HepG2 (cell line): ENCODE data around the gene AKNA. TPM values are rescaled to one million over a fixed set of nuclear protein-coding genes. Genes with fewer than 3 reads are reported as not detected.

ENCODE experiments used
- ATAC-seq: fragments of 200-7000 bp; cut with Tn5 transposase; 3 replicates; pipeline ENCODE4 v1.9.1; 2020; ENCODE audit warnings: mild to moderate bottlenecking, moderate library complexity
- BruUV-seq: library from RNA; stranded (reverse); fragments of 400-500 nt; replicated peaks from 2 replicates; lab custom pipeline; 2021; lab: Mats Ljungman, UMichigan
- CTCF ChIA-PET: fragments of 300-600 bp; formaldehyde crosslinking; extraction: SDS; loops from one replicate; lab custom pipeline; 2021; ENCODE audit warnings: low total read pairs, inconsistent platforms, low intra/inter-chr PET ratio; lab: Yijun Ruan, JAX
- POLR2A ChIA-PET: fragments of 350-600 bp; sonication (Branson Sonifier 250); formaldehyde crosslinking; loops from one replicate; lab custom pipeline; 2020; ENCODE audit warnings: antibody characterized with exemption, inconsistent platforms; lab: Yijun Ruan, JAX
- DNase-seq: peaks from one replicate; pipeline ENCODE4 v3.0.0-alpha.2; 2015; ENCODE audit warnings: low spot score
- FAIRE-seq: peaks from 3 replicates; lab custom pipeline; 2011; peaks lifted over from hg19 to GRCh38; lab: Jason Lieb, UNC
- H2AFZ ChIP-seq: one replicate; pipeline ENCODE4 v1.6.1; 2011; ENCODE audit warnings: low read length, inconsistent platforms
- H3K27ac ChIP-seq: fragments of 300-600 bp; 3 replicates; pipeline ENCODE4 v1.8.0; 2011; ENCODE audit warnings: mixed run types, mild to moderate bottlenecking, mixed read lengths, low read length, inconsistent platforms; ENCODE audit not compliant: insufficient read depth; ENCODE audit errors: extremely low read length
- H3K27me3 ChIP-seq, 2 experiments: fragments of 200-600 bp in 1 of 2; 2 replicates in 1 of 2; 3 replicates in 1 of 2; pipeline versions ENCODE4 v1.6.0 to v1.8.0; 2011; ENCODE audit warnings: low read length in 2 of 2, mild to moderate bottlenecking in 2 of 2, moderate library complexity in 2 of 2, inconsistent platforms in 1 of 2; ENCODE audit not compliant: insufficient read depth in 2 of 2, control insufficient read depth in 1 of 2
- H3K36me3 ChIP-seq, 2 experiments: fragments of 200-600 bp in 1 of 2; replicated peaks in 1 of 2; 2 replicates in 1 of 2; 3 replicates in 1 of 2; pipeline versions ENCODE4 v1.5.1 to v1.8.0; 2011; ENCODE audit warnings: low read length in 2 of 2, inconsistent platforms in 1 of 2; ENCODE audit not compliant: insufficient read depth in 2 of 2, control insufficient read depth in 1 of 2
- H3K4me1 ChIP-seq: 2 replicates; pipeline ENCODE4 v1.5.1; 2012; ENCODE audit warnings: low read length, inconsistent platforms; ENCODE audit not compliant: insufficient read depth
- H3K4me2 ChIP-seq: 2 replicates; pipeline ENCODE4 v1.6.0; 2011; ENCODE audit warnings: low read depth, low read length, inconsistent platforms
- H3K4me3 ChIP-seq, 3 experiments: fragments of 200-600 bp in 1 of 3; sonication (generic), shearing (Covaris generic) in 1 of 3; replicated peaks in 1 of 3; 2 replicates each; pipeline ENCODE4 v1.5.1; 2011 to 2016; ENCODE audit warnings: low read length in 3 of 3, inconsistent platforms in 2 of 3, low read depth in 2 of 3, mild to moderate bottlenecking in 2 of 3, control low read depth in 1 of 3, mixed read lengths in 1 of 3; ENCODE audit not compliant: insufficient read depth in 1 of 3
- H3K79me2 ChIP-seq: one replicate; pipeline ENCODE4 v1.6.1; 2011; ENCODE audit warnings: low read length, inconsistent platforms; ENCODE audit not compliant: insufficient read depth
- H3K9ac ChIP-seq: 2 replicates; pipeline ENCODE4 v1.6.0; 2011; ENCODE audit warnings: mild to moderate bottlenecking, low read depth, low read length, inconsistent platforms; ENCODE audit not compliant: insufficient read depth
- H3K9me3 ChIP-seq: 2 replicates; pipeline ENCODE4 v1.5.1; 2012; ENCODE audit warnings: mild to moderate bottlenecking, low read length
- H4K20me1 ChIP-seq: 2 replicates; pipeline ENCODE4 v1.6.0; 2011; ENCODE audit warnings: inconsistent platforms, mild to moderate bottlenecking, low read length, moderate library complexity; ENCODE audit not compliant: insufficient read depth
- ATF7-NPFF ChIP-seq: sonication (generic); formaldehyde crosslinking; IDR thresholded peaks from 2 replicates; pipeline ENCODE4 v1.8.1; 2023; ENCODE audit warnings: mild to moderate bottlenecking, low read depth, missing genetic modification reagents, moderate library complexity
- CREB1 ChIP-seq, 2 experiments: fragments of 450-650 bp in 1 of 2; IDR thresholded peaks; 2 replicates each; pipeline ENCODE4 v1.6.1; 2016 to 2017; ENCODE audit warnings: control low read depth in 1 of 2, mild to moderate bottlenecking in 1 of 2, missing compliant biosample characterization in 1 of 2, missing genetic modification characterization in 1 of 2
- FOXK2 ChIP-seq: fragments of 450-650 bp; IDR thresholded peaks from 2 replicates; pipeline ENCODE4 v1.6.1; 2016
- MAFG ChIP-seq: sonication (generic); formaldehyde crosslinking; IDR thresholded peaks from 2 replicates; pipeline ENCODE4 v1.5.1; 2020; ENCODE audit warnings: mild to moderate bottlenecking, missing genetic modification reagents
- RXRA ChIP-seq: sonication (generic); formaldehyde crosslinking; IDR thresholded peaks from 2 replicates; pipeline ENCODE4 v1.5.1; 2020; ENCODE audit warnings: missing genetic modification reagents
- SRSF1 ChIP-seq: fragments of 200-400 bp; formaldehyde crosslinking; optimal IDR thresholded peaks from 2 replicates; pipeline ENCODE3; 2017; ENCODE audit warnings: mild to moderate bottlenecking, low read depth, low read length, moderate library complexity
- ZNF205 ChIP-seq: IDR thresholded peaks from 2 replicates; pipeline ENCODE4 v1.6.1; 2018; ENCODE audit warnings: missing biosample characterization, missing genetic modification reagents
- ZNF282 ChIP-seq: fragments of 450-650 bp; IDR thresholded peaks from 2 replicates; pipeline ENCODE4 v1.6.1; 2018; ENCODE audit not compliant: partially characterized antibody
- ZNF337 ChIP-seq: sonication (generic); formaldehyde crosslinking; IDR thresholded peaks from 2 replicates; pipeline ENCODE4 v1.5.1; 2020; ENCODE audit warnings: missing genetic modification reagents, low read depth, mild to moderate bottlenecking, borderline replicate concordance
- ZNF564 ChIP-seq: sonication (generic); formaldehyde crosslinking; IDR thresholded peaks from 2 replicates; pipeline ENCODE4 v1.8.1; 2023; ENCODE audit warnings: mild to moderate bottlenecking, missing genetic modification reagents
- WGBS: methylation state at CpG from one replicate; pipeline ENCODE4 v1.1.6; 2017; ENCODE audit warnings: low lambda C conversion rate; 5-methylcytosine and 5-hydroxymethylcytosine counted together
- in situ Hi-C: cut with HindIII; loops from 2 replicates; pipeline ENCODE4 v1.10.0; 2017; ENCODE audit warnings: low pct_unique_long_range_greater_than_20kb; ENCODE audit not compliant: extremely low pct_ligation_motif_present
- intact Hi-C: fragments of 100-400 bp; cut with micrococcal nuclease; formaldehyde crosslinking; loops from one replicate; pipeline ENCODE4 v1.10.0; 2022; ENCODE audit not compliant: unreplicated experiment
- polyA plus RNA-seq, 8 experiments: library from polyadenylated mRNA; depleted of rRNA in 3 of 8; stranded (reverse) in 7 of 8; unstranded in 1 of 8; fragments of >200 nt; fragmentation: Illumina TruSeq in 4 of 8; extraction: Trizol in 4 of 8; gene quantifications; 2 replicates each; pipeline versions ENCODE4 v1.2.1 to v1.2.3, GENCODE V29; 2011 to 2016; ENCODE audit warnings: low read depth in 4 of 8, missing spikeins in 1 of 8, mixed read lengths in 1 of 8; ENCODE audit not compliant: insufficient read depth in 1 of 8
- total RNA-seq, 5 experiments: library from RNA; depleted of rRNA; stranded (reverse); fragments of >200 nt; fragmentation: Illumina TruSeq; extraction: Trizol; gene quantifications; 2 replicates each; pipeline ENCODE4 v1.2.3, GENCODE V29; 2016; ENCODE audit warnings: low read depth in 1 of 5
- TF ChIP-seq, protein P1 (sequence below): sonication (generic); formaldehyde crosslinking; IDR thresholded peaks from 2 replicates; pipeline ENCODE4 v1.4.0; 2020; ENCODE audit warnings: missing genetic modification reagents
- TF ChIP-seq, protein P2 (sequence below): sonication (generic); formaldehyde crosslinking; IDR thresholded peaks from 2 replicates; pipeline ENCODE4 v1.4.0; 2020; ENCODE audit warnings: mild to moderate bottlenecking, missing genetic modification reagents
- TF ChIP-seq, protein P3 (sequence below): sonication (generic); formaldehyde crosslinking; IDR thresholded peaks from 2 replicates; pipeline ENCODE4 v1.4.0; 2020; ENCODE audit warnings: missing genetic modification reagents, mild to moderate bottlenecking, borderline replicate concordance

Gene AKNA
- total and polyA plus RNA-seq, 2 of the 13 experiments (the other 11 are each of a cell fraction or from before 2014, with no cell fraction given) = 3.0 to 3.1 TPM

DNA sequence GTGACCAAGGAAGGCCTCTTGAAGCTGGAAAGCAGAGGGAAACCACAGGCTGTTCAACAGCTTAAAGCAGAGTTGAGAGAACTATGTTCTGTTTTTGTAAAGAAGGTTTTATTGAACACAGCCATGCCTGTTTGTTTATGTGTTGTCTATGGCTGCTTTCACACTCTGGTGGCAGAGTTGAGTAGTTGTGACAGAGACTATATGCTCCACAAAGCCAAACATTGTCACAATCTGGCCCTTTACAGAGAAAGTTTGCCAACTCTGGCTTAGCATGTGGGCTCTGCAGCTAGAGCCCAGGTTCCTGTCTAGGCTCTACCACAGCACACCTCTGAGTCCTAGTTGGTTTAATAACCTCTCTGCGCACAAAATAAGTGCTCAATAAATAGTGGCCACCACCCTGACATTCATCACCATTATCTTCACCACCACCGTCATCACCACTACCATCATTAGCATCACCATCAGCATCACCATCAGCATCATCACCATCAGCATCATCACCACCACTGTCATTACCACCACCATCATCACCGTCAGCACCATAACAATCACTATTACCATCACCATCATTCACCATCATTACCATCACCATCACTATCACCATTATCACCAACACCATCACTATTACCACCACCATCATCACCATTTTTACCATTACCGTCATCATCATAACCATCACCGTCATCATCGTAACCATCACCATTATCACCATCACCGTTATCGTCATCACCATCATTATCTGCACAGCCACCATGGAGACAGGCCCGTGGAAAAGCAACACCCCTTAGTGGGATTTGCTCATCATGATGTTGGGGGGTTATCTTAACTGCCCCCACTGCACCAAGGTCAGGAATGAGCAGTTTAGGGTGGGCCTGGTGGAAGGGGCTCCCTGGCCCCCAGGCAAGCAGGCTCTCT is 18.3 kb downstream of the AKNA start (continued):
- TF ChIP-seq ZNF564 (CRISPR knock-in tag) = no peak
- TF ChIP-seq FOXK2 = 0 out of 2 replicates have a peak, but pooled peaks have one; percentile 11
- no peak for TF ChIP-seq ATF7-NPFF (CRISPR knock-in tag)
- peak; percentile 92 for TF ChIP-seq CREB1 (IDR thresholded peaks at IDR 0.05)
- TF ChIP-seq CREB1 (CRISPR knock-in tag; IDR thresholded peaks at IDR 0.05) = no peak
- TF ChIP-seq, protein P1, sequence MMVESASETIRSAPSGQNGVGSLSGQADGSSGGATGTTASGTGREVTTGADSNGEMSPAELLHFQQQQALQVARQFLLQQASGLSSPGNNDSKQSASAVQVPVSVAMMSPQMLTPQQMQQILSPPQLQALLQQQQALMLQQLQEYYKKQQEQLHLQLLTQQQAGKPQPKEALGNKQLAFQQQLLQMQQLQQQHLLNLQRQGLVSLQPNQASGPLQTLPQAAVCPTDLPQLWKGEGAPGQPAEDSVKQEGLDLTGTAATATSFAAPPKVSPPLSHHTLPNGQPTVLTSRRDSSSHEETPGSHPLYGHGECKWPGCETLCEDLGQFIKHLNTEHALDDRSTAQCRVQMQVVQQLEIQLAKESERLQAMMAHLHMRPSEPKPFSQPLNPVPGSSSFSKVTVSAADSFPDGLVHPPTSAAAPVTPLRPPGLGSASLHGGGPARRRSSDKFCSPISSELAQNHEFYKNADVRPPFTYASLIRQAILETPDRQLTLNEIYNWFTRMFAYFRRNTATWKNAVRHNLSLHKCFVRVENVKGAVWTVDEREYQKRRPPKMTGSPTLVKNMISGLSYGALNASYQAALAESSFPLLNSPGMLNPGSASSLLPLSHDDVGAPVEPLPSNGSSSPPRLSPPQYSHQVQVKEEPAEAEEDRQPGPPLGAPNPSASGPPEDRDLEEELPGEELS (CRISPR knock-in tag) = no peak
- no peak for TF ChIP-seq MAFG (CRISPR knock-in tag)
- peak; percentile 45 for TF ChIP-seq ZNF282
- TF ChIP-seq ZNF205 (CRISPR knock-in tag) = no peak
- TF ChIP-seq RXRA = no peak

- CTCF ChIA-PET = no interaction called here
- no peak for ATAC-seq
- Histone ChIP-seq H3K4me1 (peaks cover 14% of the 10 kb centered on the region), H3K79me2 (no peaks in the 10 kb centered on the region), H3K4me3 (no peak overlapping the region), H3K27me3 (no peaks in the 10 kb centered on the region), H3K36me3 (peaks cover 0 to 13% of the 10 kb centered on the region in 2 experiments; a peak in 2 of 5 replicates), H3K9ac (no peak overlapping the region), H3K9me3 (no peaks in the 10 kb centered on the region), H3K4me2 (no peak overlapping the region), H2AFZ (no peak overlapping the region), H4K20me1 (no peaks in the 10 kb centered on the region), H3K27ac (no peak overlapping the region)
- no TSS peak for BruUV-seq
- intact Hi-C loops (no loop called here), in situ Hi-C loops (no loop called here)
- FAIRE-seq = no peak
- DNase-seq = no peak
- POLR2A ChIA-PET = no interaction called here
- WGBS = 95% methylated on average over 5 of the region's 14 CpGs
- TF ChIP-seq ZNF337 (CRISPR knock-in tag) (no peak), SRSF1 (no peak)
- TF ChIP-seq, protein P2, sequence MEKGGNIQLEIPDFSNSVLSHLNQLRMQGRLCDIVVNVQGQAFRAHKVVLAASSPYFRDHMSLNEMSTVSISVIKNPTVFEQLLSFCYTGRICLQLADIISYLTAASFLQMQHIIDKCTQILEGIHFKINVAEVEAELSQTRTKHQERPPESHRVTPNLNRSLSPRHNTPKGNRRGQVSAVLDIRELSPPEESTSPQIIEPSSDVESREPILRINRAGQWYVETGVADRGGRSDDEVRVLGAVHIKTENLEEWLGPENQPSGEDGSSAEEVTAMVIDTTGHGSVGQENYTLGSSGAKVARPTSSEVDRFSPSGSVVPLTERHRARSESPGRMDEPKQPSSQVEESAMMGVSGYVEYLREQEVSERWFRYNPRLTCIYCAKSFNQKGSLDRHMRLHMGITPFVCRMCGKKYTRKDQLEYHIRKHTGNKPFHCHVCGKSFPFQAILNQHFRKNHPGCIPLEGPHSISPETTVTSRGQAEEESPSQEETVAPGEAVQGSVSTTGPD = no peak
- TF ChIP-seq, protein P3, sequence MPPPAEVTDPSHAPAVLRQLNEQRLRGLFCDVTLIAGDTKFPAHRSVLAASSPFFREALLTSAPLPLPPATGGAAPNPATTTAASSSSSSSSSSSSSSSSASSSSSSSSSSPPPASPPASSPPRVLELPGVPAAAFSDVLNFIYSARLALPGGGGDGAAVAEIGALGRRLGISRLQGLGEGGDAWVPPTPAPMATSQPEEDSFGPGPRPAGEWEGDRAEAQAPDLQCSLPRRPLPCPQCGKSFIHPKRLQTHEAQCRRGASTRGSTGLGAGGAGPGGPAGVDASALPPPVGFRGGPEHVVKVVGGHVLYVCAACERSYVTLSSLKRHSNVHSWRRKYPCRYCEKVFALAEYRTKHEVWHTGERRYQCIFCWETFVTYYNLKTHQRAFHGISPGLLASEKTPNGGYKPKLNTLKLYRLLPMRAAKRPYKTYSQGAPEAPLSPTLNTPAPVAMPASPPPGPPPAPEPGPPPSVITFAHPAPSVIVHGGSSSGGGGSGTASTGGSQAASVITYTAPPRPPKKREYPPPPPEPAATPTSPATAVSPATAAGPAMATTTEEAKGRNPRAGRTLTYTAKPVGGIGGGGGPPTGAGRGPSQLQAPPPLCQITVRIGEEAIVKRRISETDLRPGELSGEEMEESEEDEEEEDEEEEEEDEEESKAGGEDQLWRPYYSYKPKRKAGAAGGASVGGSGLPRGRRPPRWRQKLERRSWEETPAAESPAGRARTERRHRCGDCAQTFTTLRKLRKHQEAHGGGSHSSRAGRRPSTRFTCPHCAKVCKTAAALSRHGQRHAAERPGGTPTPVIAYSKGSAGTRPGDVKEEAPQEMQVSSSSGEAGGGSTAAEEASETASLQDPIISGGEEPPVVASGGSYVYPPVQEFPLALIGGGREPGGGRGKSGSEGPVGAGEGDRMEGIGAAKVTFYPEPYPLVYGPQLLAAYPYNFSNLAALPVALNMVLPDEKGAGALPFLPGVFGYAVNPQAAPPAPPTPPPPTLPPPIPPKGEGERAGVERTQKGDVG = no peak
Observed at GRCh38 chr9:114367772-114368569, 19.8 kb downstream of the AKNA start.
